Measurements from ENCODE around the gene DLG3. TPM values are rescaled to one million over a fixed set of nuclear protein-coding genes. Genes with fewer than 3 reads are reported as not detected.

The DLG3 gene
- total RNA-seq, 1 experiment from 2014 or later: 71.2 TPM

DNA sequence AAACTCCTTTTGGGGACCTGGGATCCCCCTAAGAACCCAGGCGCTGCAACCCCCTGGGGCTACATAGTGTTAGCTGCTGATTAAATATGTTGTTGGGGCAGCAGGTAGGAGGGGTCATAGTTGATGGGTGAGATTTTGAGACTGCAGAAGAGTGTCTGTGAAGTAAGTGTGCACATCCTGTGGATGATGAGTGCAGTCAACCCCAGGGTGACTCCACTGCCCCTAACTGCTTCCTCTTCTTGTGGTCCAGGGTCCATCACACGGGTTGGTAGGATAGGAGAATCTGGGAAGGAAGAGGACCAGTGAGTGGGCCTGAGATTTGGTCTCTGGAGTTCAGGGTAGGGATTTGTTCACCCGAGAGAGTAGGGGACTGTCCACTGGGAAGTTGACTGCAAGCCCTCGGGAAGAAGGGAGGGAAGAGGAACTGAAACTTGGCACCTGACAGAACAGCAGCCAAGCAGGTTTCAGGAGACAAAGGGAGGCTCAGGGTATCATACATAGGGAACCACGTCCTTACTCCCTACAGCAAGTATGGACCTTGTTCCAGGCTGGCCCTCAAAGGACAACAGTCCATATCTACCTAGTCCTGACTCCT, 8.5 kb downstream of the DLG3 start:
- Histone ChIP-seq H2BK120ac (ENCODE audit: low read depth, low read length, poor library complexity, severe bottlenecking) (no peak overlapping the region), H3K4me1 (ENCODE audit: insufficient read depth, low read length) (no peaks in the 10 kb centered on the region), H3K18ac (ENCODE audit: insufficient read length, low read depth, low read length) (no peak overlapping the region), H3K27ac (ENCODE audit: insufficient read length, low read depth, low read length) (no peak overlapping the region), H2BK20ac (ENCODE audit: low read depth, low read length, poor library complexity, severe bottlenecking) (no peak overlapping the region), H4K8ac (replicated peaks; ENCODE audit: insufficient read length, low read depth, low read length) (no peak overlapping the region), H2BK5ac (ENCODE audit: insufficient read length, low read length) (no peak overlapping the region), H4K91ac (ENCODE audit: insufficient read length, low read depth, low read length) (no peak overlapping the region), H3K9me3 (ENCODE audit: control insufficient read depth, low read depth, low read length) (peaks cover 30% of the 10 kb centered on the region), H3K56ac (ENCODE audit: insufficient read length, low read depth, low read length) (no peak overlapping the region), H3K79me2 (ENCODE audit: insufficient read depth, low read length) (peaks cover 15% of the 10 kb centered on the region), H4K5ac (ENCODE audit: insufficient read length, low read depth, low read length) (no peak overlapping the region), H2AFZ (ENCODE audit: low read length) (no peak overlapping the region), H3K9ac (ENCODE audit: extremely low read depth, insufficient read length, low read length) (no peak overlapping the region), H3K79me1 (ENCODE audit: insufficient read depth, low read depth, low read length, poor library complexity, severe bottlenecking) (no peaks in the 10 kb centered on the region), H3K14ac (ENCODE audit: insufficient read depth, low read length) (no peak overlapping the region), H3K4me2 (ENCODE audit: insufficient read depth, insufficient read length, low read length) (peak overlapping the region; percentile 22), H3K27me3 (ENCODE audit: insufficient read depth, low read length) (no peaks in the 10 kb centered on the region), H2BK15ac (ENCODE audit: low read depth, low read length) (no peak overlapping the region), H3T11ph (ENCODE audit: low read length) (no peak overlapping the region), H4K20me1 (ENCODE audit: control insufficient read depth, insufficient read depth, insufficient read length) (no peaks in the 10 kb centered on the region), H2AK5ac (ENCODE audit: insufficient read length, low read length) (no peak overlapping the region), H3K23me2 (ENCODE audit: insufficient read length, low read depth, low read length, poor library complexity, severe bottlenecking) (peaks cover 4% of the 10 kb centered on the region), H3K23ac (ENCODE audit: insufficient read length, low read depth, low read length) (no peak overlapping the region), H2BK12ac (ENCODE audit: insufficient read length, low read depth, low read length) (no peak overlapping the region), H3K4ac (ENCODE audit: low read depth, low read length) (no peak overlapping the region)
- H3K4me1 Mint-ChIP-seq: peaks cover 24 to 34% of the 10 kb centered on the region in 2 experiments
- H3K4me3 Mint-ChIP-seq: peak overlapping the region; percentile 75 to 76
- TF ChIP-seq, protein P1, sequence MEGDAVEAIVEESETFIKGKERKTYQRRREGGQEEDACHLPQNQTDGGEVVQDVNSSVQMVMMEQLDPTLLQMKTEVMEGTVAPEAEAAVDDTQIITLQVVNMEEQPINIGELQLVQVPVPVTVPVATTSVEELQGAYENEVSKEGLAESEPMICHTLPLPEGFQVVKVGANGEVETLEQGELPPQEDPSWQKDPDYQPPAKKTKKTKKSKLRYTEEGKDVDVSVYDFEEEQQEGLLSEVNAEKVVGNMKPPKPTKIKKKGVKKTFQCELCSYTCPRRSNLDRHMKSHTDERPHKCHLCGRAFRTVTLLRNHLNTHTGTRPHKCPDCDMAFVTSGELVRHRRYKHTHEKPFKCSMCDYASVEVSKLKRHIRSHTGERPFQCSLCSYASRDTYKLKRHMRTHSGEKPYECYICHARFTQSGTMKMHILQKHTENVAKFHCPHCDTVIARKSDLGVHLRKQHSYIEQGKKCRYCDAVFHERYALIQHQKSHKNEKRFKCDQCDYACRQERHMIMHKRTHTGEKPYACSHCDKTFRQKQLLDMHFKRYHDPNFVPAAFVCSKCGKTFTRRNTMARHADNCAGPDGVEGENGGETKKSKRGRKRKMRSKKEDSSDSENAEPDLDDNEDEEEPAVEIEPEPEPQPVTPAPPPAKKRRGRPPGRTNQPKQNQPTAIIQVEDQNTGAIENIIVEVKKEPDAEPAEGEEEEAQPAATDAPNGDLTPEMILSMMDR (conservative IDR thresholded peaks at IDR 0.05): no peak
- H3K9me3 Mint-ChIP-seq: peaks cover 69 to 75% of the 10 kb centered on the region in 2 experiments
- H3K27ac Mint-ChIP-seq: no peak overlapping the region; a peak in 1 of 7 replicates
- no CpG with 5 or more reads among the region's 5 CpGs for whole genome bisulfite sequencing (ENCODE audit: extremely low coverage, insufficient read length, low lambda C conversion rate)
- H3K36me3 Mint-ChIP-seq (ENCODE audit: insufficient read depth in 1 of 3, low read depth in 3 of 3): peaks cover 10 to 24% (median 18%) of the 10 kb centered on the region in 3 experiments
- DNase-seq: no peak
- H3K27me3 Mint-ChIP-seq (ENCODE audit: low read depth): no peaks in the 10 kb centered on the region; the same call in none of the 2 replicates

Measured in H9 (cell line).